HG03135 (cell line): ENCODE measurements around the gene PRKG1.

Experiments used
- ATAC-seq: cut with Tn5 transposase; IDR thresholded peaks from one replicate; pipeline ENCODE4 v1.9.1; 2021; ENCODE audit warnings: mild to moderate bottlenecking, moderate library complexity; ENCODE audit not compliant: unreplicated experiment

PRKG1 gene

GRCh38 chr10:51894771-51895578 is 820.7 kb downstream of the PRKG1 start:
- no peak for ATAC-seq

DNA sequence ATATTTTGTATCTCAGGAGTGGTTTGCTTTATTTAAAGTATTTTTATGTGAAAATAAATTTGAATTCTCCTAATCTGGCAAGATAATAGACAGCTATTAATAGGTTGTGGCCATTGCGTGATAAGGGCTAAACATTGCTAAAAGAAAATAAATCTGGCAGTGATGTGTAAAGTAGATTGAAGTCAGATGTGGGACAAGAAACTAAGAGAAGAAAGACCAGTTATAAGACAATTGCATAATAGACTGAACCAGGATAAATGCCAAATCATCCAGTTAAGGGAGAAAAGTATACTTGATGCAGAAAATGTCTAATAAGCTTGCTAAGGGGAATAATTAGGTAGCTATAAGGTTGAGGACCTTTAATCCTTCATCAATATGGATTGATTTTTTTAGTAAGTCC is 822.6 kb downstream of the PRKG1 start:
- no peak for ATAC-seq

- ATAC-seq: no peak
Measured at GRCh38 chr10:51897560-51897959, 823.3 kb downstream of the PRKG1 start.

GRCh38 chr10:51900180-51900579 is 825.9 kb downstream of the PRKG1 start:
- ATAC-seq: no peak

GRCh38 chr10:51903675-51904074 is 829.4 kb downstream of the PRKG1 start:
- no peak for ATAC-seq

GRCh38 chr10:51905032-51905431 is 830.7 kb downstream of the PRKG1 start:
- no peak for ATAC-seq

DNA sequence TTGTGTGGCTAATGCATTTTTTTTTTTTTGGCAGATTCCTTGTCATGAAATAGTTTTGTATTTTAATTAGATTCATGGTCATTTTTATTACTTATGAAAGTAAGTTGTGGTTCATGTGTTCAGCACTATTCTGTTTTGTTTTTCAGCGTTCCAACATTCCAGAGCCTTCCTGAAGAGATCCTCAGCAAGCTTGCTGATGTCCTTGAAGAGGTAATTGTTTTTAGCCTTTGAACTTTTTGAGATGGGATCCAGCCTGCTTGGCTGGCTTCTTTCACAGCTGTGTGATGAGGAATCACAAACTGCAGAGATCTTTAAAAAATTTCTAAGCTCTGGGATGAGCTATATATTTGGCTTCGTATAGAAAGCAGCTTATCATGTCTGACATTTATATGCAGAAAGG is 833.1 kb downstream of the PRKG1 start:
- no peak for ATAC-seq

DNA sequence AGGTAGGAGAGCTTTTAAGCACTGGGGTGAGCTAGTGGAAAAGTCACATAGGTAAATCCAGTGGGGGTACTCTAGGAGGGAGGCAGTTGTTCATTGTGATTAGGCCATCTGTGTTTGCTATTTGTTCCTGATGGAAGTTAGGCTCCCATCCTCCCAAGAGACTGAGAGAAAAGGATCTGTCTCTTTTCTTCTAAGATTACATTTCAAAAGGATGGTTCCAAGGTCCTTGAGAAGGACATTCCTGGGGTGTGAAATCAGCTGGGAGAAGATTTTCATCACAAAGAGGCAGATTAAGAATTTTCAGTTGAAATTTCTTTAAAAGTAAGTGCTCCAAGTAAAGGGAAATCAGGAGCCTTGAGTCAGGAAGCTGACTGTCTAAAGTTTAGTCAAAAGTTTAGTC is 835.9 kb downstream of the PRKG1 start:
- ATAC-seq: no peak

- ATAC-seq: no peak
Measured at GRCh38 chr10:51910596-51910995, 836.3 kb downstream of the PRKG1 start.

DNA sequence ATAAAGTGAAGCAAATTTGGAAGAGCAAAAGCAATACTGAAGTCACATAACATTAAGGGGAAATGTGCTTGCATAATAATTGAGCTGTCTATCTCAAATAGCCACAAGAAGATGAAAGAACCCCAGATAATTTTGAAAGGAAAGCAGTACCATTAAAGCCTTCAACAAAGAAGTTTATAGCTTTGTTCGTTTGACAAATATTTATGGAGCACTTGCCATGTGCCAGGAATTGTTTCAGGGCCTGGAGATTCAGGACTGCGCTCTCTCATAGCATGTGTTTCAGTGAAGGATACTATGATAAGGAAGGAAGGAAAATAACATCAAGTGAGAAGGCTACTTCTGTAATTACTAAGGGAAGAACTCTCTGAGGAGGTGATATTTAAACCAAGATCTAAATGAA is 837.4 kb downstream of the PRKG1 start:
- no peak for ATAC-seq

DNA sequence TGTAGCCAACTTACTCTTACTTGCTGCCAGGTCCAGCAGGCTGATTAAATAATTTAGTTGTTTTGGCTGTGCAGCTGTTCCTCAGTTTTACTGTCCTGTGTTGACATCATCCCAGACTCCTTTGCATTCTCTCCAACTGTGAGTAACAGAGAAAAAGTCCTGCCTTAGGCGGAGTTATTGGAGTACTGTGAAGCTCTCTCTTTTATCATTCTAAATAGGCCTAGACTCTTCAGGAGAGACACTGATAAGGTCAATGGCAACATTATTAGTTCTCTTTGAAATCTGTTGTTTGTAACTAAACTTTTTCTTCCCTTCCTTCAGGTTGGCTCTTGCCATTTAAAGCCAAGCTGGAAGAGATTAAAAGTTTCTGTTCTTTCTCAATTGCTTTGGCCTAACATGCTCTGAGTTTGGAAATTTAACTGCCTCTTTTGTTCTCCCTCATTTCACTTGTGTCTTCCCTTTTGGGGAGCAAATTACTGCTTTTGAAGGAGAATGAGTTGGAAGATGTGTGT is 840.8 kb downstream of the PRKG1 start:
- ATAC-seq: no peak

DNA sequence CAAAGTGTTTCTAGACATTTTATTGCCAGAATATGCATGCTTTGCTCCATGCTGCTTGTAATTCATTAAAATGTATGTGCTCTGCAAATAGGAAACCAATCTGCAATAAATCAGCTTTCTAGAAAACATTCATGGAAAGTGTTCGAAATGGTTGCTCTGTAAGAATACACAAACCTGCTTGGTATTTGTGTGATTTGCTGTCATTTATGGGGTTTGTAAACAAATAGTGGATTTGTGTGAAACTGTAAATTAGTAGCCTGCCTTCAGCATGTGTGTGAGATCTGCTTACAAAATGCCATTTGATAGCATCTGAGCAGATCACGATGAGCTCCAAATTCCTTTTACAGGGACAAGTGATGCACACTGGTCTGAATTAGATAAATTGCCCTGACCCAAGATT is 844.2 kb downstream of the PRKG1 start:
- ATAC-seq: no peak

- ATAC-seq: no peak
Measured at GRCh38 chr10:51918884-51919325, 844.6 kb downstream of the PRKG1 start.

- no peak for ATAC-seq
Measured at GRCh38 chr10:51920672-51921071, 846.4 kb downstream of the PRKG1 start.

- no peak for ATAC-seq
Measured at GRCh38 chr10:51924359-51924758, 850.1 kb downstream of the PRKG1 start.

DNA sequence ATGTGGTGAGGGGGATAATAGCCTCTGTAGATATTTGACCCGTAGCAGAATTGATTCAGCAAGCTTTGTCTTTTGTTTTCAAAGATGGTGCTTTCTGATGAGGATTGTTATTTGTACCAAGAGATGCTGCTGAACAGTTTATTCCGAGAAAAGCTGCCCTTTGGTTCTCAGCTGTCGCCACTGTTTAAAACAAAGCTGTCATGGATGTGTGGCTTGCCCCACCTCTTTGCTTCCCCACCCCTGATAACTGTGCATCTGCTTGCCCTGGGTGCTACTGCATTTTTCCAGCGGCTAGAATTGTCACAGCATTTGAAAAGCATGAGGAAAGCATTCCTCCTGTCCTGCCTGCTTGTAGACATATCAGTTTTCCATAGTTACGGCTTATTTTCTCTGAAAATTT is 852.0 kb downstream of the PRKG1 start:
- ATAC-seq: no peak

DNA sequence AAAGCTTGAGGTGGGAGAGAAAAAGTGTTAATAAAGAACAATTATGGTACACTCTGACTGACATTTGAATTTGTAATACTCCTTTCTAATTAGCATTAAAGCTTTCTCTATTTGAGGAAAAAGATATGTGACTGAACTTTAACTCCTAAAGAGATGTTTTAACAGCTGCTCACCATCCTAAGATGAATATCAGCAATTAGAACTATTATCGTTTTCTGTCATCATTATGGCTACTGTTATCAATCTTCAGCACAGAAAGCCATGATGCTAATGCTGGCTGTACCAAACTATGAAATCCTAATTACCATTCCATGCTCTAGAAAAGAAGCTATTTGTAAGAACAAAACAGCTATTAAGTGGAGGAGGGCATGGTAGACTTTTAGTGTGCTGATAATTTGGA is 853.9 kb downstream of the PRKG1 start:
- no peak for ATAC-seq

GRCh38 chr10:51932530-51932929 is 858.2 kb downstream of the PRKG1 start:
- ATAC-seq: no peak

- no peak for ATAC-seq
Measured at GRCh38 chr10:51934373-51934772, 860.1 kb downstream of the PRKG1 start.

DNA sequence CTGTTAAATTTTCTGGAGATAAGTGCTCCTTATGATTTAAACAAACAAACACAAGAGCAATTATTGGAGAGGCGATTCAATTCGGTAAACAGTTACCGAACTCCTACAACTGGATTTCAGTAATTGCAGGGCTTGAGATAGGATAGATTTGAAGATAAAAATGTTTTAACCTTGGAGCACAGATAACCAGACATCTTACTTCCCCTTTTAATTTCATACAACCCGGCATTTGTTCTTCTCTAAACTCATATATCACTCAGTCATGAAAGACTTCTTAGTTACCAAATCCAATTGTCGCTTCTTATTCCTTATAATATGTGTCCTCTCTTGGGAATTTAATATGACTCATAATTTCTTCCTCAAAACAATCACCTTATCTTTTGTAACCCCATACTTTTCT is 861.1 kb downstream of the PRKG1 start:
- ATAC-seq: no peak

GRCh38 chr10:51937308-51938140 is 863.2 kb downstream of the PRKG1 start:
- no peak for ATAC-seq
